ENCODE measurements around the gene ANKRD34A.

The ANKRD34A gene

DNA sequence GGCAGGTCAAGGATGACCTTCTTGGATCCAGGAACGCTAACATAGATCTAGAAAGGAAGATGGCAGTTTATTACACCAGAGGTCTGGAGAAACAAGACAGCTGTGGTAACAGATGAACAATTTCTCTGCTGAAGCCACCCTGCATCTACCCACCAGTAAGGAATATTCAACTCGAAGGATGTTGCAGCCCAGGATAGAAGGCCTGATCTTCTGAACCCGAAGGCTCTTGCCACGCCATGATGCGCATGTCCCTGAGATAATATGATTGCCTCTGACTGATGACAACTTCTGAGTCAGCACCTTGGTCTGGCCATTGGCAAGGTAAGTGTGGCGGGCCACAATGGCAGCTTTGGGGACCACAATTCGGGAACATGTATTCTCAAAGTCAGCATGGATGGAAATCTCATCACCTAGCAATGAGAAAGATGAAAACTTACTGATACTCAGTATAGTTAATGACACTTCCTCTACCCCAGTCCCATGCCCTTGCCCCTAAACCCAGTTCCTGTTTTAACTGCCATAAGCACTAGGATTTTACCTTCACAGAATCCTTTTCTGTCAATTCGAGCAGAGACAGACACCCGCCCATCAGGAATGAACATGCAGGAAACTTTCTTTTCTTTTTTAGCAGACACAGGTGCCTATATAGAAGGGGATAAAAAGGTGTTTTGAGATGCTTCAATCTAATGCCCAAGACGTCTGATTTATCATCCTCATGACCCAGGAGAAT lies 30.2 kb upstream of the ANKRD34A start:
- H3K4me3 ChIP-seq = peak overlapping the region; percentile 97
- no peak for TF ChIP-seq CTCF (IDR thresholded peaks at IDR 0.05)
- DNase-seq (ENCODE audit: low spot score) = no peak

GRCh38 chr1:145993618-145994390 lies 29.4 kb upstream of the ANKRD34A start:
- Histone ChIP-seq H3K4me3 (peak overlapping the region; percentile 97), H3K27ac (peak overlapping the region; percentile 91 to 99)
- TF ChIP-seq CTCF (IDR thresholded peaks at IDR 0.05) = no peak
- DNase-seq (ENCODE audit: low spot score) = peak; percentile 24

More for the DNA sequence above, 30.2 kb upstream of the ANKRD34A start:
- peak overlapping the region; percentile 91 to 99 for H3K27ac ChIP-seq

DNA sequence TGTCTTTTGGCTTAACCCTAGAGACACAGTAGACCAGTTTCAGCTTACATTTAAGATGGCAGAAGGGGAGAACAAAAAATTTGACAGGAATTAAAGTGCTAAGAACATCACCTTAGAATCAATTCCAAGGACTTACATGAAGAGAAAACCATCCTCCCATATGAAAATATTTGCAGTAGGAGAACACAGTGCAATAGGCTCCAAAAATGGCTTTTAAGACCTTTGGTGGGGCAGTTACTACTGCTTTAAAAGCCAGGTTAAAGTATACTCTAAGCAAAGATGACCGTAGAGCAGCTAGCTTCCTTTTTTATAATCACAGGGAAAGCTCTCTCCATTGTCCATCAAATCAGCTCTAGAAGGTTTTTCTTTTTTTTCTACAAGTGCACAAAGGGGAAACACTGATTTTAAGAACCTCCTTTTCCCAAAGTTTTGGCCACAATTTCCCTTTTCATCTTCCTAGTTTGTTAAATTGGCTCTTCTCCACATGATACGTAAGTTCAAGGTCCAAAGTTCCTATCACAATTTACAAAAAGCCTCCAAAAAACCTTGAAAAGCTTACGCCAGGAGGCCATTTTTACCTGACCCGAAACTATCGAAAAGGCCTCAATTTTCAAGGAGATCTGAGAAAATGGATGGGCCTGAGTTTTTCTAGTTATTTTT lies 28.7 kb upstream of the ANKRD34A start:
- no peak for TF ChIP-seq CTCF (IDR thresholded peaks at IDR 0.05)
- Histone ChIP-seq H3K27ac (peak overlapping the region; percentile 91 to 99), H3K4me3 (peak overlapping the region; percentile 97)
- DNase-seq (ENCODE audit: low spot score) = no peak

GRCh38 chr1:145992502-145992936 lies 28.1 kb upstream of the ANKRD34A start:
- DNase-seq (ENCODE audit: low spot score) = peak; percentile 64
- TF ChIP-seq CTCF (IDR thresholded peaks at IDR 0.05) = no peak
- peak overlapping the region; percentile 97 for H3K4me3 ChIP-seq
- peak overlapping the region; percentile 91 to 99 for H3K27ac ChIP-seq

DNA sequence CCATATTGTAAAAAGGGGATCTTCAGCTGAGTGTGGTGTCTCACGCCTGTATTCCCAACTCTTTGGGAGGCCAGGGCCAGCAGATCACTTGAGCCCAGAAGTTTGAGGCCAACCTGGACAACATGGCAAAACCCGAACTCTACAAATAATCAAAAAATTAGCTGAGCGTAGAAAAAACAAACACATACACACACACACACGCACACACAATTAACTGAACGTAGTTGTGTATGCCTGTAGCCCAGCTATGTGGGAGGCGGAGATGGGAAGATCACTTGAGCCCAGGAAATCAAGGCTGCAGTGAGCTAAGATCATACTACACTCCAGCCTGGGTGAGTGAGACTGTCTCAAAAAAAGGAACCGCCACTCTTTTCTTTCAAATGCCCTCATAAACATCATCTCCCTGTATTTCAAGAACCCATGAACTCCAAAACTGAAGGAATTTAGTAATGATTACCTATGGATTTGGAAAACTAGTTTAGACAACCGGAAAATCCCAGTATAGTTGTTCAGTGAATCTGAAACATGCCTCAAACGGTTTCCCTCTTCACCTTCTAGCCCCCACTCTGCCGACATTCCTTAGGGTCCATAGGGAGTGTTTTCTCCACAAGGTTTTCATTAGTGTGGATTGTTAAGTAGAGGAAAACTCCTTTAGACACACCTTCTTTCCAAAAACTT lies 27.5 kb upstream of the ANKRD34A start:
- H3K27ac ChIP-seq = peak overlapping the region; percentile 91 to 99
- H3K4me3 ChIP-seq = peak overlapping the region; percentile 97
- no peak for TF ChIP-seq CTCF (IDR thresholded peaks at IDR 0.05)
- DNase-seq (ENCODE audit: low spot score) = peak; percentile 53

GRCh38 chr1:145990249-145990855 lies 26.0 kb upstream of the ANKRD34A start:
- no peak for TF ChIP-seq CTCF (IDR thresholded peaks at IDR 0.05)
- H3K4me3 ChIP-seq = no peak overlapping the region
- H3K27ac ChIP-seq = peak overlapping the region in 1 of 2 donors; percentile 99
- DNase-seq (ENCODE audit: low spot score) = peak; percentile 70

All from coronary artery (tissue), 2 donors.